ENCODE results near the gene OR8D1.

Gene OR8D1

DNA sequence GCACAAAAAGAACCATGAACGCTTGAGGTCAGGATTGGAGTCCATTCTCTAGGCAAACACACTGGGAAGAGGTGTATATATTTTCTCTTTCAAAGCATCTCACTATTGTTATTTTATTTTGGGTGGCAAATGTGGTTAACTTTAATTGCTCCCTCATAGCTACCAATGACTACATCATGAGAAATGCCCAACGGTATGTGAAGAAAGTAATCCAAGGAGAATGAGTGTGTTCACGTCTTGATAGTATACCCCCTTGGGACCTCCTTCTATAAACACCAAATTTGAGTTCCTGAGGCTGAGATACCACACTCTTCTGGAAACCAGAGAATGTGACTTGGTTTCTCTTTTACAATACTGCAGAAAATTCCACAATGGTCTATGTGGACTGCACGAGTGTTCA is 15.8 kb downstream of the OR8D1 start:
- CTCF ChIA-PET, result no interaction called here
- TF ChIP-seq HDGF (IDR thresholded peaks at IDR 0.05; ENCODE audit: borderline replicate concordance) (no peak), TARDBP (IDR thresholded peaks at IDR 0.05) (no peak), ZNF384 (IDR thresholded peaks at IDR 0.05) (no peak), CTBP1 (IDR thresholded peaks at IDR 0.05; ENCODE audit: borderline replicate concordance) (no peak), ARNT (IDR thresholded peaks at IDR 0.05) (no peak), NFRKB (IDR thresholded peaks at IDR 0.05) (no peak), SUZ12 (IDR thresholded peaks at IDR 0.05) (no peak), SP1 (IDR thresholded peaks at IDR 0.05) (no peak), LEF1 (IDR thresholded peaks at IDR 0.05; ENCODE audit: borderline replicate concordance) (no peak)
- no peak for DNase-seq (ENCODE audit: extremely low spot score)
- POLR2A ChIA-PET, result no interaction called here

GRCh38 chr11:124296016-124296415 is 17.7 kb downstream of the OR8D1 start:
- TF ChIP-seq HDGF (IDR thresholded peaks at IDR 0.05; ENCODE audit: borderline replicate concordance), result no peak
- no peak for TF ChIP-seq BHLHE40 (IDR thresholded peaks at IDR 0.05; ENCODE audit: borderline replicate concordance)
- TF ChIP-seq NFRKB (IDR thresholded peaks at IDR 0.05), result no peak
- TF ChIP-seq SP1 (IDR thresholded peaks at IDR 0.05), result no peak
- no peak for TF ChIP-seq SUZ12 (IDR thresholded peaks at IDR 0.05)
- no peak for TF ChIP-seq L3MBTL2 (conservative IDR thresholded peaks at IDR 0.05)
- no peak for TF ChIP-seq ELF4 (IDR thresholded peaks at IDR 0.05)
- no peak for TF ChIP-seq ARNT (IDR thresholded peaks at IDR 0.05)
- TF ChIP-seq ZNF384 (IDR thresholded peaks at IDR 0.05), result no peak
- no peak for TF ChIP-seq TARDBP (IDR thresholded peaks at IDR 0.05)
- TF ChIP-seq CTBP1 (IDR thresholded peaks at IDR 0.05; ENCODE audit: borderline replicate concordance), result no peak
- TF ChIP-seq LEF1 (IDR thresholded peaks at IDR 0.05; ENCODE audit: borderline replicate concordance), result no peak
- no peak for TF ChIP-seq FOXM1 (IDR thresholded peaks at IDR 0.05; ENCODE audit: borderline replicate concordance)
- TF ChIP-seq FOXA1 (IDR thresholded peaks at IDR 0.05), result no peak
- TF ChIP-seq, protein P1, sequence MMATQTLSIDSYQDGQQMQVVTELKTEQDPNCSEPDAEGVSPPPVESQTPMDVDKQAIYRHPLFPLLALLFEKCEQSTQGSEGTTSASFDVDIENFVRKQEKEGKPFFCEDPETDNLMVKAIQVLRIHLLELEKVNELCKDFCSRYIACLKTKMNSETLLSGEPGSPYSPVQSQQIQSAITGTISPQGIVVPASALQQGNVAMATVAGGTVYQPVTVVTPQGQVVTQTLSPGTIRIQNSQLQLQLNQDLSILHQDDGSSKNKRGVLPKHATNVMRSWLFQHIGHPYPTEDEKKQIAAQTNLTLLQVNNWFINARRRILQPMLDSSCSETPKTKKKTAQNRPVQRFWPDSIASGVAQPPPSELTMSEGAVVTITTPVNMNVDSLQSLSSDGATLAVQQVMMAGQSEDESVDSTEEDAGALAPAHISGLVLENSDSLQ (IDR thresholded peaks at IDR 0.05), result no peak
- no peak for TF ChIP-seq FOXK2 (IDR thresholded peaks at IDR 0.05)
- ChIA-PET POLR2A (no interaction called here), CTCF (no interaction called here)
- no peak for DNase-seq (ENCODE audit: extremely low spot score)

GRCh38 chr11:124294687-124295086 is 19.1 kb downstream of the OR8D1 start:
- POLR2A ChIA-PET, result no interaction called here
- DNase-seq (ENCODE audit: extremely low spot score), result no peak
- CTCF ChIA-PET, result no interaction called here
- TF ChIP-seq L3MBTL2 (conservative IDR thresholded peaks at IDR 0.05) (no peak), LEF1 (IDR thresholded peaks at IDR 0.05; ENCODE audit: borderline replicate concordance) (no peak)

DNA sequence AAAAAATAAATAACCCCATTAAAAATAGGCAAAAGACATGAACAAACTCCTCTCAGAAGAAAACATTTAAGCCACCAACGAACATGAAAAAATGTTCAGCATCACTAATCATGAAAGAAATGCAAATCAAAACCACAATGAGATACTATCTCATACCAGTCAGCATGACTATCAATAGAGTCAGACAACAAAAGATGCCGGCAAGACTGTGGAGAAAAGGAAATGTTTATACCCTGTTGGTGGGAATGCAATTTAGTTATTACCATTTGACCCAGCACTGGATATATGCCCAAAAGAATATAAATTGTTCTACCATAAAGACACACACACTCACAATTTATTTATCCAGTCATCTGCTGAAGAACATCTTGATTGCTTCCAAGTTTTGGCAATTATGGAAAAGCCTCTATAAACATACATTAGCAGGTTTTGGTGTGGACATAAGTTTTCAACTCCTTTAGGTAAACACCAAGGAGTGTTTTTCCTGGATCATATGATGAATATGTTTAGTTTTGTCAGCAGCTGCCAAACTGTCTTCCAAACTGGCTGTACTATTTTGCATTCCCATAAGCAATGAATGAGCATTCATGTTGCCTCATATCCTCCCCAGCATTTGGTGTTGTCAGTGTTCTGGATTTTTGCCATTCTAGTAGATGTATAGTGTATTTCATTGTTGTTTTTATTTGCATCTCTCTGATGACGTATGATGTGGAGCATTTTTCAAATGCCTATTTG is 28.0 kb downstream of the OR8D1 start:
- POLR2A ChIA-PET, result no interaction called here
- CTCF ChIA-PET, result no interaction called here
- TF ChIP-seq CTBP1 (IDR thresholded peaks at IDR 0.05; ENCODE audit: borderline replicate concordance) (no peak), ARNT (IDR thresholded peaks at IDR 0.05) (no peak), SUZ12 (IDR thresholded peaks at IDR 0.05) (no peak), FOXK2 (IDR thresholded peaks at IDR 0.05) (no peak), FOXM1 (IDR thresholded peaks at IDR 0.05; ENCODE audit: borderline replicate concordance) (no peak), HDGF (IDR thresholded peaks at IDR 0.05; ENCODE audit: borderline replicate concordance) (no peak), L3MBTL2 (conservative IDR thresholded peaks at IDR 0.05) (no peak), ELF4 (IDR thresholded peaks at IDR 0.05) (no peak), TARDBP (IDR thresholded peaks at IDR 0.05) (no peak), FOXA1 (IDR thresholded peaks at IDR 0.05) (no peak)
- DNase-seq (ENCODE audit: extremely low spot score), result no peak

DNA sequence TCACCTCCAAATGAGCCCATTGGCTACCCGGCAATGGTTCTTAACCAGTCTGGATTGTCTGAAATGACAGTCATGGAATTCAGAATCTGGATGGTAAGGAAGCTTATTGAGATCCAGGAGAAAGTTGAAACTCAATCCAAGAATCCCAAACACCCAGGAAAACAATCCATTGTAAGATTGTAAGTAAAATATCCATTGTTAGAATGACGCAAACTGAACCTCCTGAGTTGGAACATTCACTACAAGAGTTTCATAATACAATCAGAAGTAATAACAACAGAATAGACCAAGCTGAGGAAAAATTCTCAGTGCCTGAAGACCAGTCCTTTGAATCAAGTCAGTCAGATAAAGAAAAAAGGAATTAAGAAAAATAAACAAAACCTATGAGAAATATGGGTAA is 35.5 kb downstream of the OR8D1 start:
- no peak for TF ChIP-seq ZNF384 (IDR thresholded peaks at IDR 0.05)
- no peak for TF ChIP-seq CTBP1 (IDR thresholded peaks at IDR 0.05; ENCODE audit: borderline replicate concordance)
- no peak for TF ChIP-seq L3MBTL2 (conservative IDR thresholded peaks at IDR 0.05)
- no peak for TF ChIP-seq SUZ12 (IDR thresholded peaks at IDR 0.05)
- no peak for TF ChIP-seq HDGF (IDR thresholded peaks at IDR 0.05; ENCODE audit: borderline replicate concordance)
- no peak for TF ChIP-seq SP1 (IDR thresholded peaks at IDR 0.05)
- no peak for TF ChIP-seq TARDBP (IDR thresholded peaks at IDR 0.05)
- TF ChIP-seq FOXM1 (IDR thresholded peaks at IDR 0.05; ENCODE audit: borderline replicate concordance), result no peak
- TF ChIP-seq ARNT (IDR thresholded peaks at IDR 0.05), result no peak
- ChIA-PET CTCF (interaction anchor here (1.0 kb wide), 1 partner anchor 206 kb away, joined by 3 read pairs; no protein-coding TSS in a partner anchor), POLR2A (no interaction called here)
- no peak for DNase-seq (ENCODE audit: extremely low spot score)

GRCh38 chr11:124277804-124278203 is 35.9 kb downstream of the OR8D1 start:
- no peak for TF ChIP-seq LEF1 (IDR thresholded peaks at IDR 0.05; ENCODE audit: borderline replicate concordance)
- TF ChIP-seq FOXM1 (IDR thresholded peaks at IDR 0.05; ENCODE audit: borderline replicate concordance), result no peak
- TF ChIP-seq CTBP1 (IDR thresholded peaks at IDR 0.05; ENCODE audit: borderline replicate concordance), result no peak
- no peak for TF ChIP-seq L3MBTL2 (conservative IDR thresholded peaks at IDR 0.05)
- no peak for TF ChIP-seq ELF4 (IDR thresholded peaks at IDR 0.05)
- no peak for TF ChIP-seq BHLHE40 (IDR thresholded peaks at IDR 0.05; ENCODE audit: borderline replicate concordance)
- no peak for TF ChIP-seq NFRKB (IDR thresholded peaks at IDR 0.05)
- TF ChIP-seq TARDBP (IDR thresholded peaks at IDR 0.05), result no peak
- TF ChIP-seq ZNF384 (IDR thresholded peaks at IDR 0.05), result no peak
- TF ChIP-seq SP1 (IDR thresholded peaks at IDR 0.05), result no peak
- TF ChIP-seq HDGF (IDR thresholded peaks at IDR 0.05; ENCODE audit: borderline replicate concordance), result no peak
- TF ChIP-seq, protein P1 (IDR thresholded peaks at IDR 0.05), result no peak
- TF ChIP-seq ARNT (IDR thresholded peaks at IDR 0.05), result no peak
- TF ChIP-seq FOXK2 (IDR thresholded peaks at IDR 0.05), result no peak
- TF ChIP-seq SUZ12 (IDR thresholded peaks at IDR 0.05), result no peak
- no peak for TF ChIP-seq FOXA1 (IDR thresholded peaks at IDR 0.05)
- CTCF ChIA-PET, result interaction anchor here (1.0 kb wide), 1 partner anchor 206 kb away, joined by 3 read pairs; no protein-coding TSS in a partner anchor
- DNase-seq (ENCODE audit: extremely low spot score), result no peak
- POLR2A ChIA-PET, result no interaction called here

Data from HEK293T (cell line).